NCI-H128 (cell line): Measurements from ENCODE around the gene FARSA.
"Not testable (repeated sequence)": the region's sequence is repeated elsewhere in the genome, so short reads cannot be mapped to it uniquely, and the experiment has no call there.

Source experiments
- DNase-seq: peaks from one replicate; lab custom pipeline; 2025; ENCODE audit not compliant: unreplicated experiment; lab: John Stamatoyannopoulos, UW

FARSA gene

GRCh38 chr19:12954612-12954962, 21.1 kb upstream of the FARSA start:
- no peak for DNase-seq

GRCh38 chr19:12953799-12954611, 20.5 kb upstream of the FARSA start:
- DNase-seq, result no peak

- DNase-seq, result no peak
Observed at GRCh38 chr19:12953138-12953798, 19.8 kb upstream of the FARSA start.

GRCh38 chr19:12952488-12953137, 19.1 kb upstream of the FARSA start:
- no peak for DNase-seq

- not testable (repeated sequence) for DNase-seq
Observed at GRCh38 chr19:12952050-12952449, 18.5 kb upstream of the FARSA start.

GRCh38 chr19:12949363-12950283, 16.1 kb upstream of the FARSA start:
- DNase-seq, result no peak

- no peak for DNase-seq
Observed at GRCh38 chr19:12948612-12949362, 15.3 kb upstream of the FARSA start.

- no peak for DNase-seq
Observed at GRCh38 chr19:12947702-12948611, 14.4 kb upstream of the FARSA start.

- DNase-seq, result no peak
Observed at GRCh38 chr19:12946731-12947496, 13.4 kb upstream of the FARSA start.

GRCh38 chr19:12946092-12946721, 12.7 kb upstream of the FARSA start:
- peak; percentile 18 for DNase-seq

- DNase-seq, result peak; percentile 97
Observed at GRCh38 chr19:12945479-12946091, 12.1 kb upstream of the FARSA start, which contains the start of gene RAD23A. TSS of gene RAD23A (plus strand) at chr19:12945862. CDS start at chr19:12945949, 87 bp downstream.

GRCh38 chr19:12944104-12944674, 10.7 kb upstream of the FARSA start:
- no peak for DNase-seq

- no peak for DNase-seq
Observed at GRCh38 chr19:12943437-12944044, 10.0 kb upstream of the FARSA start.

GRCh38 chr19:12940897-12941296, 7.4 kb upstream of the FARSA start:
- no peak for DNase-seq

- no peak for DNase-seq
Observed at GRCh38 chr19:12939975-12940423, 6.5 kb upstream of the FARSA start.

- no peak for DNase-seq
Observed at GRCh38 chr19:12938779-12939601, 5.5 kb upstream of the FARSA start.
